ENCODE data around the gene TIFAB.

Gene TIFAB

GRCh38 chr5:135446206-135446605 lies 5.9 kb downstream of the TIFAB start:
- H3K27ac Mint-ChIP-seq: no peak overlapping the region
- H3K36me3 Mint-ChIP-seq (ENCODE audit: low read depth): no peaks in the 10 kb centered on the region
- no peaks in the 10 kb centered on the region for H3K4me1 Mint-ChIP-seq (ENCODE audit: low read depth)
- no peaks in the 10 kb centered on the region for H3K9me3 Mint-ChIP-seq
- H3K27me3 Mint-ChIP-seq (ENCODE audit: low read depth): peaks cover 4% of the 10 kb centered on the region
- H3K4me3 Mint-ChIP-seq: no peak overlapping the region

DNA sequence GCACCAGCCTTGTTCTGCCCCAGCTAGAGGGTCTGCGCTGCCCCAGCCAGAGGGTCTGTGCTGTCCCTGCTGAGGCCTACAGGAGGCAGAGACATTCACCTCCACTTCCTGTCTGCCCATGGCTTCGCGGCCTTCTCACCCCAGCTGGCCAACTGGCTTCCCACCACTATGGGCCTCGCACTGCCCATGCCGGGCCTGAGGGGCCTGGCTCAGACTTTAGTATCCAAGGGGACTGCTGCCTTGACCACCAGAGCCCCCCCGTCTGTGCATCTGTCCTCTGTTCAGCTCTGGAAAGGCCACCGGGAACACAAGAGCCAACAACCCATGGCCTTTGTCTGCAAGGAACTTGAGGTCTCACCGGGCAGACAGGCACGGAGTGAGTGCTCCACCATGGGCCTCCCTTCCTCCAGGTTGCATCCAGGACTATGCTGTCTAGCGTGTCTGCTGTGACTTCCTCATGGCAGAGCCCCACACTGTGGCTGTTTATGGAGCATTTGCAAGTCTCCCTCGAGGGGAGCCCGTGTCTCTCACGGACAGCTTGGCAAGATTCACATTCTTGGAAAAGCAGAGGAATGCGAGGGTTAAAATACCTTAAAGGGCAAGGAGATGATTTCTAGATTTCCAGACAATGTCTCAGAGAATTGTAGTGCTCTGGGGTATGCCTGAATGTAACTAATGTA lies 6.7 kb downstream of the TIFAB start:
- no peak overlapping the region for H3K4me3 Mint-ChIP-seq
- no peaks in the 10 kb centered on the region for H3K9me3 Mint-ChIP-seq
- no peaks in the 10 kb centered on the region for H3K36me3 Mint-ChIP-seq (ENCODE audit: low read depth)
- H3K27ac Mint-ChIP-seq: no peak overlapping the region
- H3K27me3 Mint-ChIP-seq (ENCODE audit: low read depth): peaks cover 4% of the 10 kb centered on the region
- H3K4me1 Mint-ChIP-seq (ENCODE audit: low read depth): no peaks in the 10 kb centered on the region

DNA sequence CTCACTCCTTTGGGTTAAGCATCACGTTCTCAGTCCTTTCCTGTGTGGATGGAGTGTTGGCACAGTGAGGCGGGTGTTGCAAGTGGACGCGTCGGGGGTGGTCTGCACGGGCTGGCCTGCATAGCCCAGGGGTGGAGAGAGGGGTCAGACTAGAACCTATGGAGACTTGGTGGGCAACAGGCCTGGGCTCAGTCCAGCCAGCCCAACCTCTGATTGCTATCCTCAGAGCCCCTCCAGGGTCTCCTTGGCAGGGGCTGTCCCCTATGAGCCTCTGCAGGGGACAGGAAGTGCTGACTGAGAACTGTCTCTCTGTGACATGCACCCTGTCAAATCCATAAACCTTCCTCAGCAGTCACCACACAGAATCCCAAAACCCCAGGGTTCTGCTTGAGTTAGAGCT lies 7.3 kb downstream of the TIFAB start:
- no peaks in the 10 kb centered on the region for H3K9me3 Mint-ChIP-seq
- H3K4me3 Mint-ChIP-seq: no peak overlapping the region
- H3K27me3 Mint-ChIP-seq (ENCODE audit: low read depth): peaks cover 4% of the 10 kb centered on the region
- H3K4me1 Mint-ChIP-seq (ENCODE audit: low read depth): no peaks in the 10 kb centered on the region
- H3K27ac Mint-ChIP-seq: no peak overlapping the region
- H3K36me3 Mint-ChIP-seq (ENCODE audit: low read depth): no peaks in the 10 kb centered on the region

GRCh38 chr5:135444360-135444759 lies 7.8 kb downstream of the TIFAB start:
- H3K9me3 Mint-ChIP-seq: no peaks in the 10 kb centered on the region
- H3K27me3 Mint-ChIP-seq (ENCODE audit: low read depth): peaks cover 4% of the 10 kb centered on the region
- H3K4me3 Mint-ChIP-seq: no peak overlapping the region
- H3K36me3 Mint-ChIP-seq (ENCODE audit: low read depth): no peaks in the 10 kb centered on the region
- H3K4me1 Mint-ChIP-seq (ENCODE audit: low read depth): no peaks in the 10 kb centered on the region
- no peak overlapping the region for H3K27ac Mint-ChIP-seq

- no peaks in the 10 kb centered on the region for H3K9me3 Mint-ChIP-seq
- no peak overlapping the region for H3K27ac Mint-ChIP-seq
- H3K4me1 Mint-ChIP-seq (ENCODE audit: low read depth): no peaks in the 10 kb centered on the region
- no peaks in the 10 kb centered on the region for H3K36me3 Mint-ChIP-seq (ENCODE audit: low read depth)
- peaks cover 4% of the 10 kb centered on the region for H3K27me3 Mint-ChIP-seq (ENCODE audit: low read depth)
- H3K4me3 Mint-ChIP-seq: no peak overlapping the region
These were observed 8.8 kb downstream of the TIFAB start for GRCh38 chr5:135443161-135443960.

- Mint-ChIP-seq H3K4me1 (ENCODE audit: low read depth) (no peaks in the 10 kb centered on the region), H3K36me3 (ENCODE audit: low read depth) (no peaks in the 10 kb centered on the region), H3K27me3 (ENCODE audit: low read depth) (peaks cover 4% of the 10 kb centered on the region), H3K9me3 (no peaks in the 10 kb centered on the region), H3K4me3 (no peak overlapping the region), H3K27ac (no peak overlapping the region)
These were observed 9.6 kb downstream of the TIFAB start for GRCh38 chr5:135442431-135443160.

DNA sequence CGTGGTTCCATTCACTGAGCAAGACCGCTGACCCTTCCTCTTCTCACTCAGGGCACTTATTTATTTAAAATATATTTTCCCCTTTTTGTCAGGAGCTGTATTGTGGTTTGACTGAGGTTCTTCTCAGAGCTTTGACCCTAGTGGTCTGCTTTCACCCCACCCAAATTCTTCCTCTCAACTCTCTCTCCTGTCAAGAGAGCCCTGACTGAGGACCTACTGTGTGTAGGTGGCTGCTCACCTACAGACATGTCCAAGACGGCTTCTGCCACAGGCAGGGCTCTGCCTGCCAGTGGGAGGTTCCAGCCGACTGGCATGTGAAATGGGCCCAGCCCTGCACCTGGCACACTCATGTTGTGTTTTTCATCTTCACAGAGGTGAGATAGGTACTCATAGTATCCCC lies 10.2 kb downstream of the TIFAB start:
- H3K27ac Mint-ChIP-seq: no peak overlapping the region
- no peaks in the 10 kb centered on the region for H3K9me3 Mint-ChIP-seq
- H3K4me1 Mint-ChIP-seq (ENCODE audit: low read depth): no peaks in the 10 kb centered on the region
- H3K36me3 Mint-ChIP-seq (ENCODE audit: low read depth): no peaks in the 10 kb centered on the region
- no peak overlapping the region for H3K4me3 Mint-ChIP-seq
- peaks cover 4% of the 10 kb centered on the region for H3K27me3 Mint-ChIP-seq (ENCODE audit: low read depth)

DNA sequence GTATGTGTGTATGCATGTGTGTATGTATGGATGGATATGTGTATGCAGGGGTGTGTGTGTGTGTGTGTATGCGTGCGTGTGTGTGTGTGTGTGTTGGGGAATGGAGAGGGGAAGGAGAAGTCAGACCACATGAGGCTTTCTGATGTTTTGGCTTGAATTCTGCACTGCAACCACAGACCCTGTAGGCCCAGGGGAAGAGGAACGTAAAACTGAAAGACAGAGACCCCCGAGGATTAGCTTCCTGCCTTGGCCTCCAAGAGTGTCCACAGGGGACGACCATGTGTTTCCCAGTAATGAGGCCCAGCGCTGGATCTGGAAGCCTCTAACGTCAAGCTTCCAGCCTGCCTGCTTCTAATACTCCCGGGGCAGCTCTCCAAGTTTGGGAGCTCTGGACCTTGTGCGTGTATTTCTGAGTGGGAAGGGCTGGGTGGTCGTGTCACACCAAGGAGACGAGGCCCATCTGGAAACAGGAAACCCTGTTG lies 10.8 kb downstream of the TIFAB start:
- H3K9me3 Mint-ChIP-seq: no peaks in the 10 kb centered on the region
- no peak overlapping the region for H3K4me3 Mint-ChIP-seq
- no peak overlapping the region for H3K27ac Mint-ChIP-seq
- no peaks in the 10 kb centered on the region for H3K4me1 Mint-ChIP-seq (ENCODE audit: low read depth)
- peaks cover 4% of the 10 kb centered on the region for H3K27me3 Mint-ChIP-seq (ENCODE audit: low read depth)
- no peaks in the 10 kb centered on the region for H3K36me3 Mint-ChIP-seq (ENCODE audit: low read depth)

DNA sequence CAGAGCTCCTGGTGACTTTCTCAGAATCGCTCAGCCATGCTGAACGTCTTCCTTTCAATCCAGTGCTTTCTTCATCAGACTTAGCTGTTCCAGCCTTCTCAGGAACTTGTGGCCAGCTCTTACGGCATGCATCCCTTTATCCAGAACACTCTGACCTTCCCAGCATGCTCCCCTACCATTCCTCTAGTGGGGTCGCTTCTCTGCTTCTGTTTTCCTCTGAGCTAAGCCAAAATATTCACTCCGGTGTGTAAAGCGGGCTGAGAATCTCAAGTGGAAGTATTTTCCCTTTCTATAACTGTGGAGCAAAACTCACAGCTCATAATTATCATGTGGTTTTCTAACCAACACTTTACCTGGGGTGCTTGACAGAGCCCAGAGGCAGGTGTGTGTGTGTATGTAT lies 11.2 kb downstream of the TIFAB start:
- no peak overlapping the region for H3K4me3 Mint-ChIP-seq
- peaks cover 4% of the 10 kb centered on the region for H3K27me3 Mint-ChIP-seq (ENCODE audit: low read depth)
- no peaks in the 10 kb centered on the region for H3K4me1 Mint-ChIP-seq (ENCODE audit: low read depth)
- H3K36me3 Mint-ChIP-seq (ENCODE audit: low read depth): no peaks in the 10 kb centered on the region
- no peaks in the 10 kb centered on the region for H3K9me3 Mint-ChIP-seq
- no peak overlapping the region for H3K27ac Mint-ChIP-seq

GRCh38 chr5:135439231-135440205 lies 12.6 kb downstream of the TIFAB start:
- Mint-ChIP-seq H3K27ac (no peak overlapping the region), H3K4me3 (no peak overlapping the region), H3K9me3 (no peaks in the 10 kb centered on the region), H3K27me3 (ENCODE audit: low read depth) (peaks cover 4% of the 10 kb centered on the region), H3K4me1 (ENCODE audit: low read depth) (no peaks in the 10 kb centered on the region), H3K36me3 (ENCODE audit: low read depth) (no peaks in the 10 kb centered on the region)

- H3K9me3 Mint-ChIP-seq: no peaks in the 10 kb centered on the region
- H3K36me3 Mint-ChIP-seq (ENCODE audit: low read depth): no peaks in the 10 kb centered on the region
- H3K27me3 Mint-ChIP-seq (ENCODE audit: low read depth): peaks cover 2% of the 10 kb centered on the region
- H3K4me1 Mint-ChIP-seq (ENCODE audit: low read depth): no peaks in the 10 kb centered on the region
- no peak overlapping the region for H3K27ac Mint-ChIP-seq
- no peak overlapping the region for H3K4me3 Mint-ChIP-seq
These were observed 13.4 kb downstream of the TIFAB start for GRCh38 chr5:135438636-135439221.

GRCh38 chr5:135437796-135438560 lies 14.2 kb downstream of the TIFAB start:
- Mint-ChIP-seq H3K4me1 (ENCODE audit: low read depth) (no peaks in the 10 kb centered on the region), H3K9me3 (no peaks in the 10 kb centered on the region), H3K27ac (no peak overlapping the region), H3K4me3 (no peak overlapping the region), H3K27me3 (ENCODE audit: low read depth) (peaks cover 6% of the 10 kb centered on the region), H3K36me3 (ENCODE audit: low read depth) (no peaks in the 10 kb centered on the region)

- Mint-ChIP-seq H3K36me3 (ENCODE audit: low read depth) (no peaks in the 10 kb centered on the region), H3K27me3 (ENCODE audit: low read depth) (peaks cover 6% of the 10 kb centered on the region), H3K27ac (no peak overlapping the region), H3K4me1 (ENCODE audit: low read depth) (no peaks in the 10 kb centered on the region), H3K4me3 (no peak overlapping the region), H3K9me3 (no peaks in the 10 kb centered on the region)
These were observed 14.7 kb downstream of the TIFAB start for GRCh38 chr5:135437422-135437795.

All from T-helper 1 cell treated with Interleukin-12 subunit alpha and Interleukin-12 subunit beta and Interleukin-4 antibody, amounts not matched to agents 30 μg/mL and 1 μg/mL, for 36 hours (primary cell).